Heart right ventricle (tissue), 16 donors: ENCODE data around the gene CXCL12. TPM values are rescaled to one million over a fixed set of nuclear protein-coding genes. Genes with fewer than 3 reads are reported as not detected.
A peak's percentile ranks its signal among the peaks of the same experiment; 100 is the strongest.

ENCODE experiments used
- ATAC-seq, 8 donors: fragments of 200-7000 bp; cut with Tn5 transposase; one replicate each; pipeline ENCODE4 v1.9.1; 2020; ENCODE audit warnings: mild to moderate bottlenecking in 8 of 8, moderate library complexity in 8 of 8, moderate number of reproducible peaks in 1 of 8
- DNase-seq, 2 donors: peaks; one replicate each; pipeline ENCODE4 v3.0.0-alpha.2; 2020
- H3K27ac ChIP-seq, 10 donors: fragments of 200-600 bp; sonication (generic) in 2 of 10; one replicate each; pipeline versions ENCODE4 v1.5.0 to v1.8.0; 2020 to 2022; ENCODE audit warnings: mild to moderate bottlenecking in 3 of 10
- H3K27me3 ChIP-seq, 7 donors: fragments of 200-600 bp; one replicate each; pipeline ENCODE4 v1.8.0; 2021 to 2022; ENCODE audit warnings: mild to moderate bottlenecking in 2 of 7
- H3K36me3 ChIP-seq, 9 donors: fragments of 200-600 bp; sonication (generic) in 1 of 9; one replicate each; pipeline versions ENCODE4 v1.5.0 to v1.8.0; 2020 to 2022; ENCODE audit warnings: mild to moderate bottlenecking in 2 of 9
- H3K4me1 ChIP-seq, 9 donors: fragments of 200-600 bp; sonication (generic) in 1 of 9; one replicate each; pipeline versions ENCODE4 v1.5.0 to v1.8.0; 2020 to 2022; ENCODE audit warnings: mild to moderate bottlenecking in 4 of 9
- H3K4me3 ChIP-seq, 10 donors: fragments of 200-600 bp; sonication (generic) in 2 of 10; one replicate each; pipeline versions ENCODE4 v1.5.0 to v1.8.0; 2020 to 2022; ENCODE audit warnings: mild to moderate bottlenecking in 7 of 10, moderate library complexity in 2 of 10
- H3K9me3 ChIP-seq, 11 donors: fragments of 200-600 bp in 10 of 11; sonication (generic) in 2 of 11; one replicate each; pipeline versions ENCODE4 v1.5.0 to v1.8.0; 2013 to 2022; ENCODE audit warnings: mild to moderate bottlenecking in 2 of 11, control low read depth in 1 of 11, moderate library complexity in 1 of 11
- WGBS, 2 donors: extraction: QIAGEN DNeasy Blood & Tissue Kit; methylation state at CpG; one replicate each; pipeline ENCODE4 v1.1.7; 2013; ENCODE audit warnings: inconsistent platforms in 1 of 2; 5-methylcytosine and 5-hydroxymethylcytosine counted together
- intact Hi-C, 10 donors: fragments of 100-400 bp; cut with DNase I; formaldehyde crosslinking; loops; one replicate each; pipeline versions ENCODE4 v1.11.1 to v1.14.2; 2022
- polyA plus RNA-seq, 2 donors: library from polyadenylated mRNA; stranded (reverse); fragments of 200-250 nt; gene quantifications; one replicate each; pipeline ENCODE4 v1.2.3, GENCODE V29; 2013
- total RNA-seq, 10 donors: library from RNA; stranded (reverse); fragmentation: NEBNext Ultra II Directional in 3 of 10; extraction: Animal tissue kit (Norgen Biotek cat#: 25700) in 3 of 10; gene quantifications; one replicate each; pipeline versions ENCODE4 v1.2.1 to v1.2.4, GENCODE V29; 2021 to 2023
- TF ChIP-seq, protein P1 (sequence below), 9 donors: fragments of 200-600 bp; sonication (generic) in 2 of 9; IDR thresholded peaks; one replicate each; pipeline versions ENCODE4 v1.5.0 to v1.8.0; 2021 to 2022; ENCODE audit warnings: antibody characterized with exemption in 9 of 9, mild to moderate bottlenecking in 5 of 9, moderate library complexity in 1 of 9
- donor health status: Arrhythmogenic right ventricular cardiomyopathy.
- donor health status: ischemic (EF 13 %, LVEDD 7.1; RV severe dilation, severe dysfunction).
- donor health status: healthy with polysubstance abuse.
- donor health status: DM: no; HTN: yes; CAD: no.
- donor health status: DM: no; HTN: no; CAD: no.
- donor health status: ischemic (EF 25% LVEDD 6.9; RV normal size, moderate dysfunction).
- donor health status: ischemic (EF 25% LVEDD 5.7; RV mildly dilated, moderate dysfunction).
- donor health status: healthy.
- donor health status: DM: yes; HTN: yes; CAD: no.
- donor health status: Ischemic cardiomyopathy.
- donor health status: ischemic (EF 35%, LVEDD 5.7; RV mildly dilated, moderate dysfunction).
- donor health status: nonischemic (EF 11% LVEDD 7.7; RV severe dilation, severe dysfunction).
- donor health status: DM: yes; HTN: yes; CAD: no.
- donor health status: PGD.
- donor health status: ischemic (EF 29% LVEDD 5.4; RV normal size, mild dysfunction).
- donor health status: nonischemic (EF 23%, LVEDD 6.1; RV moderate dilation, normal function).

The CXCL12 gene
- total and polyA plus RNA-seq, 12 donors, result 53.7 to 275 (median 116) TPM

DNA sequence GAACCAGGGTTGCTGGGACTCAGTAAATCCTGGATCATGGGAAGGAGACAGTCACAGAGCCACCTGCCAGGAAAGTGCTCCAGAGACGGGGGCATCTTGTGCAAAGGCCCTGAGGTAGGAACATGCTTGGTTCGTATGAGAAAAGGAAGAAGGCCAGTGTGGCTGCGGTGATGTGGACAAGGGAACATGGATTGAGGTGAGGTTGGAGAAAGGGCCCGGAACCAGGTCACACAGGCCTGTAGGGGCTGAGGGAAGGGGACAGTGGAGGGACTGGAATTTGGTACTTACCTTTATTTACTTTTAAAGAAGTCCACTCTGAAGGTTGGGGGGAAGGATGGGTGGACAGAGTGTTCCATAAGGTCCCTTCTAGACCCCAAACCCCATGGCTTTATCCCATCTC is 32.9 kb upstream of the CXCL12 start:
- H3K4me3 ChIP-seq, result no peak overlapping the region
- H3K9me3 ChIP-seq, result peaks cover 0 to 19% (median 0%) of the 10 kb centered on the region in 11 donors
- H3K4me1 ChIP-seq, result peaks cover 0 to 18% (median 12%) of the 10 kb centered on the region in 9 donors
- no peaks in the 10 kb centered on the region for H3K36me3 ChIP-seq
- TF ChIP-seq, protein P1, sequence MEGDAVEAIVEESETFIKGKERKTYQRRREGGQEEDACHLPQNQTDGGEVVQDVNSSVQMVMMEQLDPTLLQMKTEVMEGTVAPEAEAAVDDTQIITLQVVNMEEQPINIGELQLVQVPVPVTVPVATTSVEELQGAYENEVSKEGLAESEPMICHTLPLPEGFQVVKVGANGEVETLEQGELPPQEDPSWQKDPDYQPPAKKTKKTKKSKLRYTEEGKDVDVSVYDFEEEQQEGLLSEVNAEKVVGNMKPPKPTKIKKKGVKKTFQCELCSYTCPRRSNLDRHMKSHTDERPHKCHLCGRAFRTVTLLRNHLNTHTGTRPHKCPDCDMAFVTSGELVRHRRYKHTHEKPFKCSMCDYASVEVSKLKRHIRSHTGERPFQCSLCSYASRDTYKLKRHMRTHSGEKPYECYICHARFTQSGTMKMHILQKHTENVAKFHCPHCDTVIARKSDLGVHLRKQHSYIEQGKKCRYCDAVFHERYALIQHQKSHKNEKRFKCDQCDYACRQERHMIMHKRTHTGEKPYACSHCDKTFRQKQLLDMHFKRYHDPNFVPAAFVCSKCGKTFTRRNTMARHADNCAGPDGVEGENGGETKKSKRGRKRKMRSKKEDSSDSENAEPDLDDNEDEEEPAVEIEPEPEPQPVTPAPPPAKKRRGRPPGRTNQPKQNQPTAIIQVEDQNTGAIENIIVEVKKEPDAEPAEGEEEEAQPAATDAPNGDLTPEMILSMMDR (IDR thresholded peaks at IDR 0.05), result no peak
- intact Hi-C loops, result no loop called here
- DNase-seq, result no peak
- 98 to 99% methylated on average over 4 of the region's 4 CpGs for WGBS, 2 donors
- H3K27me3 ChIP-seq, result peaks cover 0 to 3% (median 0%) of the 10 kb centered on the region in 7 donors
- H3K27ac ChIP-seq, result no peak overlapping the region
- ATAC-seq, result no peak

DNA sequence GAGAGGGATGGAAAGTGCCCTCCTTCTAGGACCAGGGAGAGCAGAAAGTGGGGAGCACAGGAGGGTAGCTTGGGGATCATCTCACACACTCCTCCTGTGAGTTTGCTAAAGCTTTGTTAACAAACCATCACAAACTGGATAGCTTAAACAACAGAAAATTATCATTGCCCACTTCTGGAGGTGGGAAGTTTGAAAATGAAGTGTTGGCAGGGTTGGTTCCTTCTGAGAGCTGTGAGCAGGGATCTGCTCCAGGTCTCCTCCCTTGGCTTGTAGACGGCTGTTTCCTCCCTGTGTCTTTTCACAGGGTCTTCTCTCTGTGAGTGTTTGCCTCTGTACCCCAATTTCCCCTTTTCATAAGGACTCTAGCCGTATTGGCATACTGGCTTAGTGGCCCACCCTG is 32.0 kb upstream of the CXCL12 start:
- peak in 3 of 8 donors; percentile 21 to 41 (median 38) for ATAC-seq
- Histone ChIP-seq H3K9me3 (peaks cover 0 to 24% (median 0%) of the 10 kb centered on the region in 11 donors), H3K36me3 (no peaks in the 10 kb centered on the region), H3K4me1 (peaks cover 0 to 18% (median 12%) of the 10 kb centered on the region in 9 donors), H3K4me3 (no peak overlapping the region), H3K27me3 (peaks cover 0 to 3% (median 0%) of the 10 kb centered on the region in 7 donors), H3K27ac (peak overlapping the region in 9 of 10 donors; percentile 15 to 74 (median 57))
- DNase-seq, result no peak
- WGBS, 2 donors, result 60 to 69% methylated on average over 2 of the region's 2 CpGs
- intact Hi-C loops, result no loop called here
- TF ChIP-seq, protein P1 (IDR thresholded peaks at IDR 0.05), result no peak

DNA sequence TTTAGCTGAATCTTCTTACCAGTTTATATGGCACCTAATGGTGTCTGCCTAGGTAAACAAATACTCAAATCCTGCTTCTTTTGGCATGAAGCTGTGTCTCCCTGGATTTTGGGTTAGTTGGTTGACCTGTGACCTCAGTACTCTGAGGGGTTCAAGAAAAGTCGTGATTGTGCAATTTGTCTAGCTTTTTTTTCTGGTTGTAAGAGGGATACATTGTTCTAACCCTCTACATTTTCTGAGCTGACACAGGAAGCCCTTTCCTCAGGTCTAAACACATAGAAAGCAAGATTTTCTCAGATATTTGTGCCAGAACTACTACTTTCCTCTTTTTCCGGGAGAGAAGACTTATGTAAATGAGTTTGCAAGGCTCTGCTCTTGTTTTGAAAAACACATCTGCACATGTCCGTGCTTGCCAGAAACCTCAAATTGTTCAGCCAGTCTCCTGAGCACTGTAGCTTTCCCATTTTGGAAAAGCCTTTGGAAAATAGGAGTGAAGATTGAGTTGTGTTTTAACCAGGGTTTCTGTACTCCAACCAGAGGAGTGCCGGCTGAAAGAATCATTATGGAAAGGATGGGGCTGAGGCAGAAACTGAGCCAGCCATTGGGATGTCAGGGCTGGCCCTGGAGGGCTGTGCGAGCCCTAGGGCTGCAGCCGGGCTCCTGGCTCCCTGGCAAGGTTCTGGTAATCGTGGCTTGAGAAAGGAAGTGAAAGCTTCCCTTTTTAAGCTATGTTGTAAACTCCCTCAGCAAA is 31.3 kb upstream of the CXCL12 start:
- 30 to 48% methylated on average over 7 of the region's 7 CpGs for WGBS, 2 donors
- H3K36me3 ChIP-seq, result no peaks in the 10 kb centered on the region
- ATAC-seq, result peak; percentile 25 to 83 (median 80)
- no peak overlapping the region for H3K4me3 ChIP-seq
- peaks cover 0 to 3% (median 0%) of the 10 kb centered on the region in 7 donors for H3K27me3 ChIP-seq
- intact Hi-C loops, result no loop called here
- TF ChIP-seq, protein P1 (IDR thresholded peaks at IDR 0.05), result no peak
- H3K9me3 ChIP-seq, result peaks cover 0 to 30% (median 0%) of the 10 kb centered on the region in 11 donors
- H3K27ac ChIP-seq, result peak overlapping the region in 9 of 10 donors; percentile 15 to 74 (median 57)
- DNase-seq, result peak; percentile 28 to 29
- H3K4me1 ChIP-seq, result peaks cover 0 to 18% (median 12%) of the 10 kb centered on the region in 9 donors

DNA sequence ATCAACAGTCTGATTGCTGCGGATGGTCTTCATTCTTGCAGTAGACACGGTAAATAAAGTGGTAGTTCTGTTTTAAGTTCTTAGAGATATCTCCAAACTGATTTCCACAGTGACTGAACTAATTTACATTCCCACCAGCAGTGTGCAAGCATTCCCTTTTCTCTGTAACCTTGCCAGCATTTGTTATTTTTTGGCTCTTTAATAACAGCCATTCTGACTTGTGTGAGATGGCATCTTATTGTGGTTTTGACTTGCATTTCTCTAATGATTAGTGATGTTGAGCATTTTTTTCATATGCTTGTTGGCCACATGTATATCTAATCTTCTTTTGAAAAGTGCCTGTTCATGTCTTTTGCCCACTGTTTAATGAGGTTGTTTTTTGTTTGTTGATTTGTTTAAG is 30.2 kb upstream of the CXCL12 start:
- Histone ChIP-seq H3K9me3 (peaks cover 0 to 34% (median 0%) of the 10 kb centered on the region in 11 donors), H3K27ac (no peak overlapping the region), H3K4me1 (peaks cover 0 to 18% (median 12%) of the 10 kb centered on the region in 9 donors), H3K36me3 (no peaks in the 10 kb centered on the region), H3K27me3 (peaks cover 0 to 3% (median 0%) of the 10 kb centered on the region in 7 donors), H3K4me3 (no peak overlapping the region)
- ATAC-seq (no peak), DNase-seq (no peak)
- WGBS, 2 donors, result 93% methylated on average over 2 of the region's 2 CpGs
- TF ChIP-seq, protein P1 (IDR thresholded peaks at IDR 0.05), result no peak
- intact Hi-C loops, result no loop called here
